Ishikawa (cell line): ENCODE data around the gene KIAA1755.

Source experiments
- CEBPB ChIP-seq: IDR thresholded peaks from 2 replicates; pipeline ENCODE4 v1.6.1; 2012
- CREB1 ChIP-seq: IDR thresholded peaks from 2 replicates; pipeline ENCODE4 v1.6.1; 2012; ENCODE audit warnings: low read depth
- EGR1 ChIP-seq: IDR thresholded peaks from 2 replicates; pipeline ENCODE4 v1.6.1; 2012
- EP300 ChIP-seq: IDR thresholded peaks from 2 replicates; pipeline ENCODE4 v1.6.1; 2012; ENCODE audit warnings: borderline replicate concordance
- FOXM1 ChIP-seq: IDR thresholded peaks from 2 replicates; pipeline ENCODE4 v1.6.1; 2012; ENCODE audit warnings: low read depth, borderline replicate concordance
- MAX ChIP-seq: IDR thresholded peaks from 2 replicates; pipeline ENCODE4 v1.6.1; 2012
- NFIC ChIP-seq: IDR thresholded peaks from 2 replicates; pipeline ENCODE4 v1.6.1; 2012
- RAD21 ChIP-seq: IDR thresholded peaks from 2 replicates; pipeline ENCODE4 v1.6.1; 2012; ENCODE audit warnings: low read depth
- REST ChIP-seq: IDR thresholded peaks from 2 replicates; pipeline ENCODE4 v1.6.1; 2012; ENCODE audit warnings: low read depth, mild to moderate bottlenecking
- TAF1 ChIP-seq: IDR thresholded peaks from 2 replicates; pipeline ENCODE4 v1.6.1; 2012; ENCODE audit warnings: low read depth, mild to moderate bottlenecking
- TCF12 ChIP-seq: IDR thresholded peaks from 2 replicates; pipeline ENCODE4 v1.6.1; 2012; ENCODE audit warnings: low read depth
- TEAD4 ChIP-seq: IDR thresholded peaks from 2 replicates; pipeline ENCODE4 v1.6.1; 2012
- USF1 ChIP-seq: IDR thresholded peaks from 2 replicates; pipeline ENCODE4 v1.6.1; 2012
- YY1 ChIP-seq: IDR thresholded peaks from 2 replicates; pipeline ENCODE4 v1.6.1; 2012; ENCODE audit warnings: low read depth
- ZBTB7A ChIP-seq: IDR thresholded peaks from 2 replicates; pipeline ENCODE4 v1.6.1; 2012; ENCODE audit warnings: low read depth

KIAA1755 gene

GRCh38 chr20:38166703-38167233 lies 93.8 kb downstream of the KIAA1755 start:
- TF ChIP-seq NFIC (no peak), RAD21 (no peak), TEAD4 (no peak), USF1 (no peak)

DNA sequence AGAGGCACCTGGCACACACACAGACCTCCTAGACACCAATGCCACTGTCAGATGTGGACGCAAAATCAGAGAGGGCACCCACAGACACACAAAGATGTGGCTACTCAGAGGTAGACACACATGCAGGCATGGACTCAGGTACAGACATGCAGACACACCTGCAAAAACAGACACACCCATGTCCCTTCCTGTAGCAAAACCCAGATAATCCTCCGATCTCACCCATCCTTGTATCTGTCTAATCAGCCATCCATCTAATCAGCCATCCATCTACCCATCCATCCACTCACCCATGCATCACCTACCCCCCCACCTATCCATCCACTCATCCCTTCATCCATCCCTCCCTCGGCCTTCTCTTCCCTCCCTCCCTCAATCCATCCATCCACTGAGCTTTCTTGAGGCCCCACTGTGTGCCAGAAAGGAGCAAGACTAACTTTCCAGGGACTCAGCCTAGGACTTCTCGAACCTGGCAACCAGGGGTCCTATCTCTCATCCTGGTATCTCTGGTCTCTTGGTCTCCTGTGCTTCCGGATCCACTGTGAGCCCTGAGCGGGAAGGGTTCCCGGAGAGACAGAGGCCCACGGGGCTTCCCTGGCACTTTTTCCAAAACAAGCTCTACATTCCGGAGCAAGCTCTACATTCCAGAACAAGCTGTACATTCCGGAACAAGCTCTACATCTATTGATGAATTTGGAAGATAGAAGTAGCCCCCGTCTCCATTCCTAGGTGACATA lies 94.4 kb downstream of the KIAA1755 start:
- no peak for TF ChIP-seq REST
- TF ChIP-seq CREB1 = no peak
- no peak for TF ChIP-seq EP300
- TF ChIP-seq CEBPB = no peak
- no peak for TF ChIP-seq TCF12

DNA sequence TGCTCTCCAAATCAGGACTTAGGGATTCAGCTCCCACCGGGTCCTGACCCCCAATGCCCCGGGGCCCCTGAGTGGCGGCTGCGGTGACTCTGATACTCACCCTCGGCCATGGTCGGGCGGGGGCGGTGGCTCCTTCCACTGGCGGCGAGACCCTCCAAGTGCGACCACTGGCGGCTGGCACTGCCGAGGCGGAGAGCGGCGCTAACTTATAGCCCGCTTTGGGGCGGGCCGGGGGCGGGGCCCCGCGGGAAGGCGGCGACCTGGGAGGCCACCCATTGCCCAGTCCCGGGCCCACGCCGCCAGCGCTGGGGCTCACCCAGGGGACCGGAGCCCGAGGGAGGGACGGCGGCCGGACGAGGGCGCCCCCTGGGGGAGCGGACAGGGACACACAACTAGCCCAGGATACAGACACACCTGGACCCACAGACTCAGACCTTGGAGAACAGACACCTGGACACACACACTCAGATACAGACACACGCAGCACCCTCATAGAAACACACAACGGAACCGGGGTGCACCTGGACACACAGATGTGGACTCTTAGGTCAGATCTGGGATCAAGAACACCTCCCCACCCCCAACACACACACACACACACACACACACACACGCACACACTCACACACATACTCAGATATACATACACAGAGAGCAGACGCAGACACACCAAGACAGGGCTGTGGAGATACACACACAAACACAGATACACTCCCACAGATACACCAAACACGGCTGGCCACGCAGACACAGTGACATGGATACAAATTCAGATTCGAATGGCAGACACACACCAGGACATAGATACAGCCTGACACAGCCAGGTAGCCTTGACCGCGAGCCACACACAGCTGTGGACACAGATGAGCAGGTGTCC lies 95.2 kb downstream of the KIAA1755 start, which contains the start of gene TGM2:
Gene TGM2, minus strand, starts transcription at position 182 of the 877 bp plus-strand sequence. Its CDS starts 72 bp downstream, at position 110.
- TF ChIP-seq RAD21 (peak; percentile 86), NFIC (no peak), YY1 (no peak), TAF1 (no peak), TCF12 (no peak), FOXM1 (no peak), CEBPB (no peak), USF1 (no peak), CREB1 (no peak), EP300 (no peak), TEAD4 (no peak), EGR1 (no peak; the same call in 1 of the 2 replicates), ZBTB7A (peak; percentile 90), MAX (no peak), REST (no peak)

DNA sequence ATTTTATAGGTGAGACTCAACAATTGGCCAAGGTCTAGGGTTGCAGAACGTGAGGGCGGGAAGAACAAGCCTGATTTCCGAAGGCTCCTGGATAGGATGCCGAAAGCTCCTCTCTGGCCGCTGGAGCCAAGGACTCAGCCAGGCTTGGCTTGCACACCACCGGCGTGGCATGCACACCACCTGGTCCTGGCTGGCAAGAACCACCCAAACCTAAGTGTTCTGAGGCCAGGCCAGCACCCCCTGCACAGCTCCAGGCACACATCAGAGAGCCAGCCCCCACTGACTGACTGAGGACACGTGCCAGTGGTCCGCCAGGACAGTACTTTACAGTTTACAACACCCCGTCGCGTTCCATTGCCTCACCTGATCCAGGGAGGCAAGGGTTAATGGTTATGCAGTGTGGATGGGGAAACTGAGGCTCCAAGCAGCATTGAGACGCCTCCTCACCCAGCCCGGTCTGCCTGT lies 95.9 kb downstream of the KIAA1755 start:
- TF ChIP-seq NFIC (no peak), FOXM1 (no peak), REST (no peak), TEAD4 (no peak), RAD21 (no peak), CREB1 (no peak), ZBTB7A (no peak)
